Measurements from ENCODE around the gene SERTAD2.

Gene SERTAD2

DNA sequence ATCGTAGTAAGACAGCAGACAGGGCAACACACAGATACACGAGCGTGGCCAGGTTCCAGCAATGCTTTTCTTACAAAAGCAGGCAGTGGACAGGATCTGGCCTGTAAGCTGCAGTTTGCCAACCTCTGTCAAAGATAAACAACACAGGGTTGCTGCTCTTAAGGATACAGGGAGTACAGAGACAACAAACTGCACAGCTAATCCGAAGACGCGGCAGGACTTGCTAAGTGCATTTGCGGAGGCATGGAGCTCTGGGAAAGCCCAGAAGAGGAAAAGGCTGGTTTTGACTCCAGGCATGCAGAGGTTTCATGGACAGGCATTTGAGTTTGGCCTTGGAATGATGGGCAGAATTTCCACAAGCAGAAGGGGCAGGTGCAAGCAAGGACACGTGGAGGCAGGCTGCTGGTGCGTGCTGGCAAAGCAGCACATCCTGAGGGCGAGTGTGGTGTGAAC, 24.4 kb downstream of the SERTAD2 start:
- no peak for TF ChIP-seq FOXP2 (optimal IDR thresholded peaks at IDR 0.05; ENCODE audit: borderline replicate concordance, extremely low read depth, extremely low read length, insufficient read depth)

DNA sequence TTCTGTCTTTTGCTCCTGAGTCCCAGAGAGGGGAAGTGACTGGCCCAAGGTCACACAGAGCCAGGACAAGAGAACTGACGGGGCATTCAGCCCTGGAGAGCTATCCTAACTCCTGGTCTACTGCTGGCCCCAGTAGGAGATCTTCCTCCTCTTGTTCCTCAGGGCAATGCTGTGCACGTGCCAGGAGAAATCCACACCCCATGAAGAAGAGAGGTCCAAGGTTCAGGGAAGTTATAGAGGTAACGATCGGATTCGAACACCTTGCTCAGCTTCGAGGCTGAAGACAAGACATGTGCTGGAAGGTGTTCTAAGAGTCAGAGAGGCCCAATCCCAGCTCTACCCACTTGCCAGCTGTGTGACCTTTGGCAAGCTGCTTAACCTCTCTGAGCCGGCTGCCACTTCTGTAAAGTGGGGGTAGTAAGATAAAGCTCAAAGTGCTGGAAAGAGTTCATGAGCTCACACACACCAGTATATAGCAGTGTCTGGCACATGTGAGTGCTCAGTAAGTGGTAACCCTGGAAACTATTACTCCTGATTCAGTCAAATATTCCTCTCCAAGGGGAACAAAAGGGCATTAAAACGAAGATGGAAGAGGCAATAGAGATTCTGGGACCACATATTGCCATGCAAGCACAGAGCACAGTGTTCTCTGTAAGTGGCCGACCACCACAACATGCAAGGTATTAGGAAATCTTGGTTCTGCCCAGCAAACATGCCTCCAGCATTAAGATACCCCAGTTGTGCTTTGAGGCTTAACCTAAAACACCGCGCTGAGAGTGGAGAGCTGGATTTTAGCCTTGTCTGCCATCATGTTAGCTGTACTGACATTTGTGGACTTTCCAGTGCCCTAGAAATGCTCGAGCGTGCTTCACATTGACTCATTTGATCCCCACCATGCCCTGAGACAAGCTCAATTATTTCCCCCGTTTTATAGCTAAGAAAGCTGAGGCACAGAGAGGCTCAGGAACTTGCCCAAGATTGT, 25.6 kb downstream of the SERTAD2 start:
- TF ChIP-seq SIN3A (IDR thresholded peaks at IDR 0.05; ENCODE audit: borderline replicate concordance, insufficient read depth, low read length) (no peak), TAF1 (IDR thresholded peaks at IDR 0.05; ENCODE audit: borderline replicate concordance, insufficient read depth, low read length) (no peak), FOXP2 (optimal IDR thresholded peaks at IDR 0.05; ENCODE audit: borderline replicate concordance, extremely low read depth, extremely low read length, insufficient read depth) (no peak), POLR2AphosphoS5 (IDR thresholded peaks at IDR 0.05; ENCODE audit: low read depth, low read length) (no peak)
- TF ChIP-seq, protein P1, sequence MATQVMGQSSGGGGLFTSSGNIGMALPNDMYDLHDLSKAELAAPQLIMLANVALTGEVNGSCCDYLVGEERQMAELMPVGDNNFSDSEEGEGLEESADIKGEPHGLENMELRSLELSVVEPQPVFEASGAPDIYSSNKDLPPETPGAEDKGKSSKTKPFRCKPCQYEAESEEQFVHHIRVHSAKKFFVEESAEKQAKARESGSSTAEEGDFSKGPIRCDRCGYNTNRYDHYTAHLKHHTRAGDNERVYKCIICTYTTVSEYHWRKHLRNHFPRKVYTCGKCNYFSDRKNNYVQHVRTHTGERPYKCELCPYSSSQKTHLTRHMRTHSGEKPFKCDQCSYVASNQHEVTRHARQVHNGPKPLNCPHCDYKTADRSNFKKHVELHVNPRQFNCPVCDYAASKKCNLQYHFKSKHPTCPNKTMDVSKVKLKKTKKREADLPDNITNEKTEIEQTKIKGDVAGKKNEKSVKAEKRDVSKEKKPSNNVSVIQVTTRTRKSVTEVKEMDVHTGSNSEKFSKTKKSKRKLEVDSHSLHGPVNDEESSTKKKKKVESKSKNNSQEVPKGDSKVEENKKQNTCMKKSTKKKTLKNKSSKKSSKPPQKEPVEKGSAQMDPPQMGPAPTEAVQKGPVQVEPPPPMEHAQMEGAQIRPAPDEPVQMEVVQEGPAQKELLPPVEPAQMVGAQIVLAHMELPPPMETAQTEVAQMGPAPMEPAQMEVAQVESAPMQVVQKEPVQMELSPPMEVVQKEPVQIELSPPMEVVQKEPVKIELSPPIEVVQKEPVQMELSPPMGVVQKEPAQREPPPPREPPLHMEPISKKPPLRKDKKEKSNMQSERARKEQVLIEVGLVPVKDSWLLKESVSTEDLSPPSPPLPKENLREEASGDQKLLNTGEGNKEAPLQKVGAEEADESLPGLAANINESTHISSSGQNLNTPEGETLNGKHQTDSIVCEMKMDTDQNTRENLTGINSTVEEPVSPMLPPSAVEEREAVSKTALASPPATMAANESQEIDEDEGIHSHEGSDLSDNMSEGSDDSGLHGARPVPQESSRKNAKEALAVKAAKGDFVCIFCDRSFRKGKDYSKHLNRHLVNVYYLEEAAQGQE (IDR thresholded peaks at IDR 0.05; ENCODE audit: insufficient read depth in 1 of 2, low read depth in 2 of 2, low read length in 2 of 2), result no peak

DNA sequence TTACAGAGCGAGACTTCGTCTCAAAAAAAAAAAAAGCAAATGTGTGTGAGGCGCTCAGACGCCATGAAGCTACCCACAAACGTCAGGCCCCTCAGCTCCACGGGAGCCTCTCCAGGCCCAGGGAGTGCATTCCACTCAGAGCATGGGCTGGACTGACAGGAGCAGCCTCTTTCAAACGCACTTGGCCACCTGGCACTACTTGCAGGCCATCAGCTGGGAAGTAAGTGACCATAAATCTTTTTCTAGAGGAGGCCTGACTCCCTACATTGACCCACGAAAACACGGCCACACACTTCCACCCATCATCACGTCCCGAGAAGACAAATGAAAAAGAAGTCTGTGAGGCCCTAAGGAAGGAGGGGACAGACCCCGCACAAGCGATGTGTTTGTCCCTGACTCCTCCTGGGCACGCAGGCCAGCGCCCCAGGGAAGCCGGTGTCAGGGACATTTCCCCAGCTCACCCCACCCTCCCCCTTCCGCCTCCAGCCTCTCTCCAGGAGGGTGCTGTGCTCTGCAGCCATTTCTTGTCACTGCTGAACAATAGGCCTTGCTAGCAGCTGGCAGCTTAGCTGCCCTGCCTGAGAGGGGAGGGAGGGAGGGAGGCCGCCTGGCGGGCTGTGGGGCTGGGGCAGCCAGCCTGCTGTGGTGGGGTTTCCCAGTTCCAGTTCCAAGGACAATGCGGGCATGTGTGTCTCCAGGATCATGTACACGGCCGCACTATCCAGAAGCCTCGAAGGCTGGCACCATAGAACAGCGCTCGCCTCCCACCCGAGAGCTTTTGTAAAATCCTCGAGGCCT, 26.6 kb downstream of the SERTAD2 start:
- TF ChIP-seq FOXP2 (optimal IDR thresholded peaks at IDR 0.05; ENCODE audit: borderline replicate concordance, extremely low read depth, extremely low read length, insufficient read depth) (no peak), TAF1 (IDR thresholded peaks at IDR 0.05; ENCODE audit: borderline replicate concordance, insufficient read depth, low read length) (no peak), SIN3A (IDR thresholded peaks at IDR 0.05; ENCODE audit: borderline replicate concordance, insufficient read depth, low read length) (no peak), POLR2AphosphoS5 (IDR thresholded peaks at IDR 0.05; ENCODE audit: low read depth, low read length) (no peak)
- TF ChIP-seq, protein P1 (IDR thresholded peaks at IDR 0.05; ENCODE audit: insufficient read depth in 1 of 2, low read depth in 2 of 2, low read length in 2 of 2), result no peak

DNA sequence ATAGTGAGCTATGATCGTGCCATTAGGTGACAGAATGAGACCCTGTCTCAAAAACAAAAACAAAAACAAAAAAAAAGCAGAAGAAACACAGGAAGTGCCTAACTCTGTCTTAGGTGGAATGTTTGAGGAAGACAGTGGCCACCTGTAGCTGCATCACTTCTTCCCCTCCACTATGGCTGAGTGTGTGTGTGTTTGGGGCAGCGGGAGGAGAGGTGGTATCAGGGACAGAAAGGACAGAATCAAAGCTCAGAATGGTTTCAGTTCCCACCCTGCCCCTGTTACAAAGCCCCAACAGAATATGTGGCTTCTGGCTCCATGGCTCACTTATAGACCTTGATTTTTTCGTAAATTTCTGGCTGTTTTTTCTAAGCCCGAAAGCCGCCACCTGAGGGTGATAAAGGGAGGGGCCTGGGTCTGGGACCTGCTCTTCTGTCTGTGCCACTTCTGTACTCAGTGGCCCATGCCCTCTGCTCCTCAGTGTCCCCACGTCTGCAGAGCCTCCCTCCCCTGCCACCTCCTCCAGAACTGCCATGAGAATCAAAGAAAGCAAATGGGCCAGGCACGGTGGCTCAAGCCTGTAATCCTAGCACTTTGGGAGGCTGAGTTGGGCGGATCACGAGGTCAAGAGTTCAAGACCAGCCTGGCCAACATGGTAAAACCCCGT, 27.4 kb downstream of the SERTAD2 start:
- TF ChIP-seq POLR2AphosphoS5 (IDR thresholded peaks at IDR 0.05; ENCODE audit: low read depth, low read length), result no peak
- TF ChIP-seq SIN3A (IDR thresholded peaks at IDR 0.05; ENCODE audit: borderline replicate concordance, insufficient read depth, low read length), result no peak
- no peak for TF ChIP-seq TAF1 (IDR thresholded peaks at IDR 0.05; ENCODE audit: borderline replicate concordance, insufficient read depth, low read length)
- TF ChIP-seq FOXP2 (optimal IDR thresholded peaks at IDR 0.05; ENCODE audit: borderline replicate concordance, extremely low read depth, extremely low read length, insufficient read depth), result no peak
- TF ChIP-seq, protein P1 (IDR thresholded peaks at IDR 0.05; ENCODE audit: insufficient read depth in 1 of 2, low read depth in 2 of 2, low read length in 2 of 2), result no peak

Data from PFSK-1 (cell line).